ENCODE results near the gene ATP7B.

ATP7B gene

DNA sequence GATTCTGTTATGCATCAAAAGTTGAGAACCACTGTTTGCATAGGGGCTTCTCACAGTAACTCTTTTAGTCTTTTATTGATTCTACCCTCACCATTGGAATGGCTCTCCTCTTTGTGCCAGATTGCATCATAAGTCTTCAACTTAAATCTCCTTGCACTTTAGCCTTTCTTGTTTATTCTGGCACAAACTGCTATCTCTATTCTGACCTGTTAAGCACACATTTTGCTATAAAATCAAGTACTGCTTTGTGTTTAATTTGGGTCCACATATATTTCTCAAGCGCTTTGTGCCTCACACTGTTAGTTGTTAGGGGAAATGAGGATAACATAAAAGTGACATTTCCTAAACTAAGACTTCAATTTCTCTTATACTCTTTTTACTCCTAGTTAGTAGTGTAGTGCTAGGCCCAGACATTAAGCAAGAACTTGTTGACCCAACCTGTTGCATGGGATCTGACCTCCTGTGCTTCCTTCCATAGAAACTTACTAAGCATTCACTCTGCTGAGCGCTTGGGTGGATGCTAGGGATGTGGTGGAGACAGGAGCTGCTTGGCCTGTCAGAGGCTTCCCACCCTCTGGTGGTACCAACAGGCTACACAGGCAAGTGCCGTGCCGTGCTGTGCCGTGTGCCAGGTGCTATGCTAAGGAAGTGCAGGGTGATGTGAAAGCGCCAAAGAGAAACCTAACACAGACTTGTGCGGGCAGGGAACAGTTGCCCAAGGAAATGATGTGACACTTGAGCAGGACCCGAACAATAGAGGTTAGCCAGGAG is 14.4 kb upstream of the ATP7B start:
- no peak for DNase-seq (ENCODE audit: extremely low spot score)
- TF ChIP-seq, protein P1, sequence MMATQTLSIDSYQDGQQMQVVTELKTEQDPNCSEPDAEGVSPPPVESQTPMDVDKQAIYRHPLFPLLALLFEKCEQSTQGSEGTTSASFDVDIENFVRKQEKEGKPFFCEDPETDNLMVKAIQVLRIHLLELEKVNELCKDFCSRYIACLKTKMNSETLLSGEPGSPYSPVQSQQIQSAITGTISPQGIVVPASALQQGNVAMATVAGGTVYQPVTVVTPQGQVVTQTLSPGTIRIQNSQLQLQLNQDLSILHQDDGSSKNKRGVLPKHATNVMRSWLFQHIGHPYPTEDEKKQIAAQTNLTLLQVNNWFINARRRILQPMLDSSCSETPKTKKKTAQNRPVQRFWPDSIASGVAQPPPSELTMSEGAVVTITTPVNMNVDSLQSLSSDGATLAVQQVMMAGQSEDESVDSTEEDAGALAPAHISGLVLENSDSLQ (IDR thresholded peaks at IDR 0.05) = no peak
- TF ChIP-seq ARNT (IDR thresholded peaks at IDR 0.05) (no peak), CTBP1 (IDR thresholded peaks at IDR 0.05; ENCODE audit: borderline replicate concordance) (no peak), ELF4 (IDR thresholded peaks at IDR 0.05) (no peak), FOXA1 (IDR thresholded peaks at IDR 0.05) (no peak), FOXM1 (IDR thresholded peaks at IDR 0.05; ENCODE audit: borderline replicate concordance) (no peak), L3MBTL2 (conservative IDR thresholded peaks at IDR 0.05) (no peak), SUZ12 (IDR thresholded peaks at IDR 0.05) (no peak), TARDBP (IDR thresholded peaks at IDR 0.05) (no peak), ZNF384 (IDR thresholded peaks at IDR 0.05) (no peak), BHLHE40 (IDR thresholded peaks at IDR 0.05; ENCODE audit: borderline replicate concordance) (no peak)
- ChIA-PET POLR2A (no interaction called here), CTCF (no interaction called here)

DNA sequence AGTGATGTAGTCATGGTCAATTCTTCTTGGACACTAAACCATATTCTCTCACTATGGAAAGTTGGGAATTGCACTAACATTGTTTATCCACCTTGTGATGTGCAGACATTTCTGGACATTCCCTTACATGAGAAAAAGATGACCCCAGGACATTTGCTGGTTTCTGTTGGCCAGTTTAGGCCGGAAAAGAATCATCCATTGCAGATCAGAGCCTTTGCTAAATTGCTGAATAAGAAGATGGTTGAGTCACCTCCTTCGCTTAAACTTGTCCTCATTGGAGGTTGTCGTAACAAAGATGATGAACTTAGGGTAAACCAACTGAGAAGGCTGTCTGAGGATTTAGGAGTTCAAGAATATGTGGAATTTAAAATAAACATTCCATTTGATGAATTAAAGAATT is 13.2 kb upstream of the ATP7B start, which contains the start of gene UTP14C:
Gene UTP14C (plus strand): TSS at position 211 of the 400 bp plus-strand sequence. CDS start 4,114 bp downstream, outside the sequence.
- TF ChIP-seq CTBP1 (IDR thresholded peaks at IDR 0.05; ENCODE audit: borderline replicate concordance) (no peak), ZNF384 (IDR thresholded peaks at IDR 0.05) (no peak)
- ChIA-PET POLR2A (no interaction called here), CTCF (no interaction called here)
- no peak for DNase-seq (ENCODE audit: extremely low spot score)

DNA sequence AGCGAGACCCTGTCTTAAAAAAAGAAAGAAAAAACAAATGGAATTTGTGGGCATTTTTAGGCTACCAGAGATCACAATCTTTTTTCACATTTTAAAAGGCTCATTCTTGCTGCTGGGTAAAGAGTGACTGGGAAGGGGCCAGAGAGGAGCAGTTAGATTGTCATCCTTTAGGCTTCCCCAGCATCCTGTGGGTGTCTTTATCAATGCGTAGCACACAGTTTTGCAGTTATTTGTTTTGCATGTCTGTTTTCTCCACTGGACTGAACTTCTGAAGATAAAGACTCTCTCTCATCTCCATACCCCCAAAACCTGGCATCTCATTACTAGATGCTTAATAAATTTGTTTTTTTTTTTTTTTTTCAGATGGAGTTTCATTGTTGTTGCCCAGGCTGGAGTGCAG is 11.1 kb upstream of the ATP7B start:
- TF ChIP-seq CTBP1 (IDR thresholded peaks at IDR 0.05; ENCODE audit: borderline replicate concordance) (no peak), TARDBP (IDR thresholded peaks at IDR 0.05) (no peak)
- ChIA-PET CTCF (no interaction called here), POLR2A (no interaction called here)
- no peak for DNase-seq (ENCODE audit: extremely low spot score)

DNA sequence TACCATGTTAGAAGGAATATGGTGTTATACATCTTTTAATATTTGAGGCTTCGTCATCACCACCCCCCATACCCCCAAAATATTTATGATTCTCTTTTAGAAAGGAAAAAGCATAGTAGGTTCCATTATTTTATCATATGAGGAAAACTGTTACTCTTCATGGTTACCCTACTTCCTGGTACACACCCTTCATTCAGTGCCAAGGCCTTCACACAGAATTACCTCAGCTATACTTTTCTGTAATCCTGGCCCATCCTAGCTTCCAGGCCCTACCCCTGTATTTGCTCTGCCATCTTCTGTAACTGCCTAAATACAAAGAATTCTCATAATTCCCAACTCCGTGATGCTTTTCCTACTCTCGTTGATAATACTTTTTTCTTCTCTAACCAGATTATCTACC is 8.9 kb upstream of the ATP7B start:
- no peak for DNase-seq (ENCODE audit: extremely low spot score)
- CTCF ChIA-PET = no interaction called here
- POLR2A ChIA-PET = no interaction called here
- TF ChIP-seq L3MBTL2 (conservative IDR thresholded peaks at IDR 0.05) = no peak
- TF ChIP-seq, protein P1 (IDR thresholded peaks at IDR 0.05) = no peak
- no peak for TF ChIP-seq SP1 (IDR thresholded peaks at IDR 0.05)

DNA sequence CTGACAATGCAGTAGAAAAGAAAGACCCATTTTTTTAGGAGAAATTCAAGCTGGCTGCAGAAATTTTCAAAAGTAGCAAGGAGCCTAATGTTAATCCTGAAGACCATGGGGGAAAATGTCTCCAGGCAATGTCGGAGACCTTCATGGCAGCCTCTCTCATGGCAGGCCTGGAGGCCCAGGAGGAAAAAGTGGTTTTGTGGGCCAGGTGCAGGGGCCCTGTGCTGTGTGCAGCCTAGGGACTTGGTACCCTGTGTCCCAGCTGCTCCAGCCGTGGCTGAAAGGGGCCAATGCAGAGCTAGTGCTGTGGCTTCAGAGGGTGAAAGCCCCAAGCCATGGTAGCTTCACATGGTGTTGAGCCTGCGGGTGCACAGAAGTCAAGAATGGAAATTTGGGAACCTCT is 5.0 kb upstream of the ATP7B start:
- TF ChIP-seq L3MBTL2 (conservative IDR thresholded peaks at IDR 0.05) (no peak), LEF1 (IDR thresholded peaks at IDR 0.05; ENCODE audit: borderline replicate concordance) (no peak), TARDBP (IDR thresholded peaks at IDR 0.05) (no peak), HDGF (IDR thresholded peaks at IDR 0.05; ENCODE audit: borderline replicate concordance) (no peak), SP1 (IDR thresholded peaks at IDR 0.05) (no peak), ZNF384 (IDR thresholded peaks at IDR 0.05) (no peak), SUZ12 (IDR thresholded peaks at IDR 0.05) (no peak), FOXM1 (IDR thresholded peaks at IDR 0.05; ENCODE audit: borderline replicate concordance) (no peak), FOXK2 (IDR thresholded peaks at IDR 0.05) (no peak), ARNT (IDR thresholded peaks at IDR 0.05) (no peak), NFRKB (IDR thresholded peaks at IDR 0.05) (no peak), FOXA1 (IDR thresholded peaks at IDR 0.05) (no peak)
- TF ChIP-seq, protein P1 (IDR thresholded peaks at IDR 0.05) = no peak
- ChIA-PET CTCF (no interaction called here), POLR2A (no interaction called here)
- DNase-seq (ENCODE audit: extremely low spot score) = no peak

DNA sequence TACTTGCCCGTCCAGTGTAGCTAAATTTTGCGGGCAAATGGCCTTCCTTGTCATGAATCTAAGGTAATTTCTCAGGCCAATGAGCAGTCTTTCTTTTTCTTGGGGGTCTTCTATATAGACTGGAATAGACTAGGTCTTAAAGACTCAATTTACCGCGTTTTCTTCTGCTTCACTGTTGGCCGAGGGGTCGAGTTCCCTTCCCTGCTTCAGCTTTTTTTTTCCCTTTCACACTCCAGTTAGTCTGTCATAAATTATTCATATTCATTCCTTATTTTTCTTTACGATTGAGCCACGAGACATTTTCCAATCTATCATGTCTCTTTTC is 1.2 kb upstream of the ATP7B start:
- CTCF ChIA-PET = interaction anchor here (0.6 to 1.1 kb wide), 2 partner anchors 9 to 73 kb away, joined by 3 read pairs; no protein-coding TSS in a partner anchor
- no peak for DNase-seq (ENCODE audit: extremely low spot score)
- POLR2A ChIA-PET = interaction anchor here (1.1 kb wide), 1 partner anchor 181 kb away, joined by 5 read pairs; no protein-coding TSS in a partner anchor
- TF ChIP-seq ARNT (IDR thresholded peaks at IDR 0.05) (no peak), FOXA1 (IDR thresholded peaks at IDR 0.05) (no peak), NFRKB (IDR thresholded peaks at IDR 0.05) (peak; percentile 61; the same call in 1 of the 2 replicates)

DNA sequence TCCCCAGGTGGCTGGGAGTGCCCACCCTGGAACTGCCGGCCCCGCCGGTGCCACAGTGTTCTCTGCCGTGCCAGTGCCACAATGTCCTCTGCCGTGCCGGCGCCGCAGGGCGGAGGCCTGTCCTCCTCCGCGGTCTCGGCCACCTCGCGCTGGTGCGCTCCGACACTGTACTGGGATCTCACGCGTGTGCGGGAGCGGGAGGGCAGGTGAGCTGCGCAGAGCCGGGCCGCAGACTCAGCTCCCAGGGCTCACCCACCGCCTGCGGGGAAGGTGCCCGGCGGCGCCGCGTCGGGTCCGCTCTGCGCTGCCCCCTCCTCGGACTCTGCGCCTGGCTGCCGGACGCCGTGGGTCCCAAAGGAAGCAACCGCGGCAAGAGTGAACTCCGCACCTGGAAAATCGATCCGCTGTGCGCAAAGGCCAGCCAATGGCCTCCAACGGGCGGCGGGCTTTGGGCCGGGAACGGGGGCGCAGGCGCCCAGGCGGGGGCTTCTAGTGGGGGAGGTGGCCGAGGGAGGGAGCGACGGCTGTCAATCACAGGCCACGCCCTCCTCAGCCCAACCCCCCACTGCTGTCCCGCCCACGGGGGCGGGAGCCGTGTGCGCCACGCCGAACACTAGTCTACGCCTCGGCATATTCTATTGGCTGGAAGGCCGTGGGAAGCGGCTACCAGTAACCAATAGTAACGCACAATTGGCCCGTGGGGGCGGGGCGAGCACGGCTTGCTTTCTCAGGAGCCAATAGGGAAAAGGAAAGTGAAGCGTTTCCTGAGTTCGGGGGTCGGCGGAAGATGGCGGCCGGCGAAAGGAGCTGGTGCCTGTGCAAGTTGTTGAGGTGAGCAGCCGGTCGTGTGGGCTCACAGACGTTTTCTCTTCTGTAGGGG is 622 bp upstream of the ATP7B start, which contains the start of gene ALG11:
Gene ALG11 (plus strand): TSS at position 767 of the 880 bp plus-strand sequence. CDS start 21 bp downstream, at position 788.
- TF ChIP-seq NFRKB (IDR thresholded peaks at IDR 0.05) (no peak), SP1 (IDR thresholded peaks at IDR 0.05) (peak; percentile 74), SUZ12 (IDR thresholded peaks at IDR 0.05) (no peak), L3MBTL2 (conservative IDR thresholded peaks at IDR 0.05) (peak; percentile 43), ARNT (IDR thresholded peaks at IDR 0.05) (no peak), FOXM1 (IDR thresholded peaks at IDR 0.05; ENCODE audit: borderline replicate concordance) (peak; percentile 65; the same call in 1 of the 2 replicates), CTBP1 (IDR thresholded peaks at IDR 0.05; ENCODE audit: borderline replicate concordance) (no peak; the same call in 1 of the 2 replicates)
- TF ChIP-seq, protein P1 (IDR thresholded peaks at IDR 0.05) = peak; percentile 99
- peak; percentile 96 for DNase-seq (ENCODE audit: extremely low spot score)
- POLR2A ChIA-PET = interaction anchor here (1.1 kb wide), 1 partner anchor 182 kb away, joined by 5 read pairs; no protein-coding TSS in a partner anchor
- CTCF ChIA-PET = interaction anchor here (0.6 to 1.1 kb wide), 2 partner anchors 8 to 73 kb away, joined by 3 read pairs; no protein-coding TSS in a partner anchor

Data from HEK293T (cell line).